H1 (cell line): ENCODE data around the gene CTIF. TPM values are rescaled to one million over a fixed set of nuclear protein-coding genes. Genes with fewer than 3 reads are reported as not detected.

Source experiments
- CTCF ChIA-PET: fragments of 300-600 bp; sonication (Branson Sonifier 250); formaldehyde crosslinking; loops from one replicate; lab custom pipeline; 2021; ENCODE audit not compliant: partially characterized antibody; lab: Charles Lee
- POLR2A ChIA-PET: fragments of 300-600 bp; sonication (Branson Sonifier 250); formaldehyde crosslinking; loops from one replicate; lab custom pipeline; 2021; ENCODE audit warnings: inconsistent platforms; ENCODE audit not compliant: partially characterized antibody; lab: Charles Lee
- DNase-seq, 2 experiments: peaks; one replicate each; pipeline versions ENCODE4 v3.0.0 to v3.0.0-alpha.2; 2010 to 2022; ENCODE audit warnings: low spot score in 2 of 2, low read depth in 1 of 2, mixed read lengths in 1 of 2
- FAIRE-seq: peaks from 2 replicates; lab custom pipeline; 2011; peaks lifted over from hg19 to GRCh38; lab: Jason Lieb, UNC
- H2AFZ ChIP-seq: 2 replicates; pipeline ENCODE4 v1.8.1; 2012; ENCODE audit warnings: low read length, inconsistent platforms
- H2AK5ac ChIP-seq: 2 replicates; pipeline ENCODE4 v1.6.1; 2013; ENCODE audit warnings: low read depth, low read length
- H2BK120ac ChIP-seq: replicated peaks from 2 replicates; pipeline ENCODE3; 2013; ENCODE audit warnings: low read depth, low read length, inconsistent platforms
- H2BK12ac ChIP-seq: 2 replicates; pipeline ENCODE4 v1.6.1; 2013; ENCODE audit warnings: low read depth, low read length
- H2BK15ac ChIP-seq: 2 replicates; pipeline ENCODE4 v1.6.1; 2013; ENCODE audit warnings: low read length
- H2BK20ac ChIP-seq: 2 replicates; pipeline ENCODE4 v1.6.1; 2013; ENCODE audit warnings: low read length
- H2BK5ac ChIP-seq: 2 replicates; pipeline ENCODE4 v1.6.1; 2013; ENCODE audit warnings: low read depth, low read length
- H3K14ac ChIP-seq: 2 replicates; pipeline ENCODE4 v1.6.1; 2013; ENCODE audit warnings: inconsistent platforms; ENCODE audit not compliant: insufficient read length
- H3K18ac ChIP-seq: 2 replicates; pipeline ENCODE4 v1.6.1; 2013; ENCODE audit warnings: low read length; ENCODE audit errors: extremely low read depth
- H3K23ac ChIP-seq: 2 replicates; pipeline ENCODE4 v1.6.1; 2013; ENCODE audit warnings: inconsistent platforms; ENCODE audit not compliant: insufficient read length
- H3K23me2 ChIP-seq: 2 replicates; pipeline ENCODE4 v1.6.1; 2013; ENCODE audit warnings: low read depth, low read length
- H3K27ac ChIP-seq: 2 replicates; pipeline ENCODE4 v1.6.1; 2011; ENCODE audit warnings: low read depth, low read length, inconsistent platforms
- H3K27me3 ChIP-seq, 4 experiments: replicated peaks in 1 of 4; 1 replicate in 1 of 4; 2 replicates in 3 of 4; pipeline versions ENCODE4 v1.6.1 to v1.8.1; 2011 to 2013; ENCODE audit warnings: low read length in 3 of 4, mild to moderate bottlenecking in 3 of 4, inconsistent platforms in 2 of 4, mixed read lengths in 2 of 4, moderate library complexity in 1 of 4; ENCODE audit not compliant: control insufficient read depth in 3 of 4, insufficient read depth in 3 of 4; ENCODE audit errors: extremely low read depth in 1 of 4
- H3K36me3 ChIP-seq, 4 experiments: 2 replicates each; pipeline versions ENCODE4 v1.6.1 to v1.8.1; 2011 to 2013; ENCODE audit warnings: mild to moderate bottlenecking in 4 of 4, low read length in 3 of 4, moderate library complexity in 2 of 4, control low read depth in 1 of 4, inconsistent platforms in 1 of 4; ENCODE audit not compliant: insufficient read depth in 4 of 4, control insufficient read depth in 2 of 4
- H3K4ac ChIP-seq: replicated peaks from 2 replicates; pipeline ENCODE3; 2013; ENCODE audit warnings: low read length, low read depth, mixed read lengths, inconsistent platforms; ENCODE audit not compliant: insufficient read length
- H3K4me1 ChIP-seq, 4 experiments: replicated peaks in 1 of 4; 1 replicate in 1 of 4; 2 replicates in 3 of 4; pipeline versions ENCODE4 v1.6.1 to v1.8.1; 2011 to 2013; ENCODE audit warnings: low read length in 3 of 4, inconsistent platforms in 2 of 4, mixed read lengths in 1 of 4; ENCODE audit not compliant: insufficient read depth in 4 of 4, control insufficient read depth in 3 of 4
- H3K4me2 ChIP-seq, 2 experiments: 2 replicates each; pipeline versions ENCODE4 v1.6.1 to v1.8.1; 2011 to 2013; ENCODE audit warnings: low read depth in 2 of 2, low read length in 2 of 2, control low read depth in 1 of 2, inconsistent platforms in 1 of 2, mild to moderate bottlenecking in 1 of 2; ENCODE audit not compliant: insufficient read depth in 1 of 2
- H3K4me3 ChIP-seq, 4 experiments: fragments of 200-600, 300-600 bp in 1 of 4; sonication (generic), shearing (Covaris generic), sonication (Bioruptor Twin) in 1 of 4; 2 replicates each; pipeline versions ENCODE4 v1.5.1 to v1.8.1; 2011 to 2016; ENCODE audit warnings: low read length in 4 of 4, low read depth in 3 of 4, control low read depth in 2 of 4, inconsistent platforms in 2 of 4, mild to moderate bottlenecking in 2 of 4, mixed read lengths in 1 of 4, moderate library complexity in 1 of 4; ENCODE audit not compliant: insufficient read depth in 2 of 4; ENCODE audit errors: extremely low read depth in 1 of 4
- H3K56ac ChIP-seq: replicated peaks from 2 replicates; pipeline ENCODE3; 2013; ENCODE audit warnings: low read depth, mild to moderate bottlenecking, mixed read lengths, low read length, inconsistent platforms; ENCODE audit not compliant: insufficient read length
- H3K79me1 ChIP-seq: 2 replicates; pipeline ENCODE4 v1.6.1; 2013; ENCODE audit warnings: low read depth, low read length, control low read depth
- H3K79me2 ChIP-seq, 2 experiments: 2 replicates each; pipeline versions ENCODE4 v1.6.1 to v1.8.1; 2012 to 2013; ENCODE audit warnings: low read length in 2 of 2, mild to moderate bottlenecking in 2 of 2, inconsistent platforms in 1 of 2; ENCODE audit not compliant: insufficient read depth in 2 of 2, control insufficient read depth in 1 of 2
- H3K9ac ChIP-seq, 4 experiments: replicated peaks in 1 of 4; 1 replicate in 1 of 4; 2 replicates in 3 of 4; pipeline versions ENCODE4 v1.6.1 to v1.8.1; 2011 to 2013; ENCODE audit warnings: low read depth in 3 of 4, low read length in 3 of 4, control low read depth in 2 of 4, mild to moderate bottlenecking in 2 of 4, moderate library complexity in 2 of 4, inconsistent platforms in 1 of 4; ENCODE audit errors: extremely low read depth in 1 of 4
- H3K9me3 ChIP-seq, 2 experiments: 2 replicates each; pipeline versions ENCODE4 v1.6.1 to v1.8.1; 2012 to 2013; ENCODE audit warnings: mild to moderate bottlenecking in 2 of 2, moderate library complexity in 2 of 2, control low read depth in 1 of 2, inconsistent platforms in 1 of 2, low read depth in 1 of 2, low read length in 1 of 2, mixed read lengths in 1 of 2; ENCODE audit not compliant: insufficient read depth in 2 of 2
- H4K20me1 ChIP-seq, 2 experiments: replicated peaks in 1 of 2; 2 replicates each; pipeline versions ENCODE3 to v1.8.1; 2011 to 2013; ENCODE audit warnings: inconsistent platforms in 2 of 2, low read length in 2 of 2, mild to moderate bottlenecking in 1 of 2; ENCODE audit not compliant: insufficient read depth in 2 of 2, control insufficient read depth in 1 of 2
- H4K5ac ChIP-seq: 2 replicates; pipeline ENCODE4 v1.6.1; 2013; ENCODE audit warnings: low read length, low read depth, mixed read lengths, inconsistent platforms; ENCODE audit not compliant: insufficient read length
- H4K8ac ChIP-seq: 2 replicates; pipeline ENCODE4 v1.8.0; 2013; ENCODE audit warnings: mild to moderate bottlenecking, moderate library complexity, low read length, inconsistent platforms; ENCODE audit not compliant: insufficient read depth; ENCODE audit errors: extremely low read depth
- H4K91ac ChIP-seq: replicated peaks from 2 replicates; pipeline ENCODE3; 2013; ENCODE audit warnings: low read length, mixed read lengths, inconsistent platforms; ENCODE audit not compliant: insufficient read length
- ATF3 ChIP-seq: IDR thresholded peaks from 2 replicates; pipeline ENCODE4 v1.6.1; 2011; ENCODE audit warnings: low read depth, mild to moderate bottlenecking, low read length; ENCODE audit not compliant: insufficient read depth
- CHD2 ChIP-seq: IDR thresholded peaks from 2 replicates; pipeline ENCODE4 v1.6.1; 2012; ENCODE audit warnings: low read length, improper control_type of control experiment
- CTBP2 ChIP-seq: IDR thresholded peaks from 2 replicates; pipeline ENCODE4 v1.7.0; 2011; ENCODE audit warnings: borderline replicate concordance, mild to moderate bottlenecking, moderate library complexity, mixed read lengths, low read length; ENCODE audit not compliant: insufficient read depth, insufficient read length
- HDAC6 ChIP-seq: IDR thresholded peaks from one replicate; pipeline ENCODE4 v1.7.1; 2012; ENCODE audit warnings: low read depth, mild to moderate bottlenecking, inconsistent platforms, low read length, moderate library complexity
- RAD21 ChIP-seq, 2 experiments: IDR thresholded peaks in 1 of 2; conservative IDR thresholded peaks in 1 of 2; 2 replicates each; pipeline ENCODE4 v1.6.1; 2011; ENCODE audit warnings: low read depth in 2 of 2, low read length in 2 of 2, improper control_type of control experiment in 1 of 2, inconsistent platforms in 1 of 2, mild to moderate bottlenecking in 1 of 2, moderate library complexity in 1 of 2
- SAP30 ChIP-seq: fragments of 300-600 bp; sonication (generic); IDR thresholded peaks from 2 replicates; pipeline ENCODE4 v1.7.1; 2012; ENCODE audit warnings: low read length, moderate library complexity, mild to moderate bottlenecking, inconsistent platforms; ENCODE audit not compliant: insufficient read depth, insufficient replicate concordance
- SP1 ChIP-seq: IDR thresholded peaks from 2 replicates; pipeline ENCODE4 v1.6.1; 2011; ENCODE audit warnings: low read depth, low read length
- WGBS, 2 experiments: shearing (Covaris generic) in 1 of 2; methylation state at CpG; one replicate each; pipeline versions ENCODE4 v1.1.6 to v1.1.7; 2013 to 2015; ENCODE audit warnings: low lambda C conversion rate in 2 of 2, mixed read lengths in 2 of 2, inconsistent platforms in 1 of 2, low coverage in 1 of 2, missing lambda C conversion rate in 1 of 2; ENCODE audit not compliant: insufficient replicate concordance in 2 of 2, insufficient coverage in 1 of 2, insufficient read length in 1 of 2; ENCODE audit errors: extremely low coverage in 1 of 2, missing lambda C conversion rate in 1 of 2; 5-methylcytosine and 5-hydroxymethylcytosine counted together
- polyA plus RNA-seq, 7 experiments: library from polyadenylated mRNA; depleted of rRNA in 3 of 7; stranded (reverse) in 5 of 7; unstranded in 2 of 7; fragments of >200 nt in 5 of 7; fragments of 200-250 nt in 2 of 7; gene quantifications; 1 replicate in 5 of 7; 2 replicates in 1 of 7; 4 replicates in 1 of 7; pipeline versions ENCODE4 v1.2.1 to v1.2.3, GENCODE V29; 2011 to 2013; ENCODE audit warnings: missing spikeins in 2 of 7, mixed read lengths in 2 of 7
- total RNA-seq: library from RNA; stranded (reverse); fragmentation: NEBNext Ultra II Directional; extraction: Animal tissue kit (Norgen Biotek cat#: 25700); gene quantifications from 2 replicates; pipeline ENCODE4 v1.2.1, GENCODE V29; 2021

CTIF gene
- total and polyA plus RNA-seq, 2 of the 8 experiments (the other 6 are each of a cell fraction or from before 2014, with no cell fraction given) = 9.0 to 17.8 TPM

- TF ChIP-seq RAD21 (IDR thresholded peaks at IDR 0.05 in 1 of 2, conservative IDR thresholded peaks at IDR 0.05 in 1 of 2; ENCODE audit: low read depth in 2 of 2, low read length in 2 of 2) = no peak
- TF ChIP-seq CHD2 = no peak
- TF ChIP-seq CTBP2 = no peak
- TF ChIP-seq HDAC6 = no peak
- TF ChIP-seq SAP30 = no peak
- no peak for TF ChIP-seq SP1
- TF ChIP-seq ATF3 = no peak
- DNase-seq = no peak
- ChIA-PET POLR2A (no interaction called here), CTCF (interaction anchor here (0.7 to 7.2 kb wide), 15 partner anchors 13 to 380 kb away, joined by 3 to 72 read pairs (median 4); no protein-coding TSS in a partner anchor)
- Histone ChIP-seq H3K4me1 (peaks cover 3 to 10% (median 7%) of the 10 kb centered on the region in 4 experiments; a peak in 4 of 7 replicates), H3K4me2 (no peak overlapping the region; a peak in 1 of 4 replicates), H2BK20ac (no peak overlapping the region), H3K23me2 (no peaks in the 10 kb centered on the region), H3K27me3 (no peaks in the 10 kb centered on the region; a peak in 1 of 7 replicates), H3K4ac (no peak overlapping the region), H3K56ac (no peak overlapping the region), H2BK5ac (no peak overlapping the region), H3K14ac (no peak overlapping the region), H3K23ac (no peak overlapping the region), H3K79me1 (no peaks in the 10 kb centered on the region; the same call in 1 of the 2 replicates), H3K4me3 (no peak overlapping the region), H3K9ac (no peak overlapping the region), H2BK15ac (no peak overlapping the region; the same call in 1 of the 2 replicates), H4K91ac (no peak overlapping the region), H3K27ac (no peak overlapping the region), H4K20me1 (peaks cover 0 to 6% of the 10 kb centered on the region in 2 experiments), H2AK5ac (no peak overlapping the region), H4K5ac (no peak overlapping the region), H2BK12ac (no peak overlapping the region), H2BK120ac (no peak overlapping the region), H3K36me3 (no peaks in the 10 kb centered on the region), H3K18ac (no peak overlapping the region), H2AFZ (no peak overlapping the region), H3K79me2 (no peaks in the 10 kb centered on the region), H4K8ac (no peak overlapping the region; the same call in 1 of the 2 replicates), H3K9me3 (no peaks in the 10 kb centered on the region)
- FAIRE-seq = no peak
- WGBS, 2 experiments = 96% methylated on average over 9 of the region's 9 CpGs; no CpG with 5 or more reads in 1 of the 2 experiments
These were observed 97.6 kb downstream of the CTIF start for GRCh38 chr18:48636436-48636835.
